HCT116 (cell line): ENCODE data around the gene SCFD2. TPM values are rescaled to one million over a fixed set of nuclear protein-coding genes. Genes with fewer than 3 reads are reported as not detected.

Source experiments
- ATAC-seq: fragments of 200-7000 bp; cut with Tn5 transposase; 2 replicates; pipeline ENCODE4 v1.9.1; 2020; ENCODE audit warnings: mild to moderate bottlenecking, moderate library complexity
- BruUV-seq: library from RNA; stranded (reverse); fragments of 400-500 nt; replicated peaks from 2 replicates; lab custom pipeline; 2021; lab: Mats Ljungman, UMichigan
- CTCF ChIA-PET: fragments of 300-600 bp; sonication (Branson Sonifier 250); formaldehyde crosslinking; loops from one replicate; lab custom pipeline; 2021; ENCODE audit warnings: antibody characterized with exemption; lab: Charles Lee
- POLR2A ChIA-PET: fragments of 300-600, 350-600 bp; sonication (Branson Sonifier 250); formaldehyde crosslinking; loops from one replicate; lab custom pipeline; 2021; ENCODE audit warnings: antibody characterized with exemption; lab: Charles Lee
- RAD21 ChIA-PET, 2 experiments: fragments of 300-600 bp; sonication (Branson Sonifier 250); formaldehyde crosslinking; loops; one replicate each; lab custom pipeline; 2023; ENCODE audit warnings: low total read pairs in 2 of 2; ENCODE audit not compliant: uncharacterized antibody in 2 of 2, unreplicated experiment in 2 of 2, low non-redundant PET in 1 of 2; lab: Charles Lee
- DNase-seq: peaks from one replicate; pipeline ENCODE4 v3.0.0-alpha.2; 2010; ENCODE audit warnings: low read depth, low spot score
- H2AFZ ChIP-seq: fragments of 200-600 bp; shearing (Covaris generic), sonication (generic); 2 replicates; pipeline ENCODE4 v1.6.1; 2017; ENCODE audit warnings: low read depth, mixed run types, mixed read lengths, antibody characterized with exemption, low read length; ENCODE audit not compliant: poor library complexity, severe bottlenecking
- H3K27ac ChIP-seq: 2 replicates; pipeline ENCODE4 v1.5.1; 2012; ENCODE audit warnings: low read depth, low read length
- H3K27me3 ChIP-seq: fragments of 200-600 bp; sonication (generic); 2 replicates; pipeline ENCODE4 v1.6.1; 2016; ENCODE audit warnings: mixed run types, low read length, mixed read lengths; ENCODE audit not compliant: insufficient read depth
- H3K36me3 ChIP-seq, 2 experiments: fragments of 200-500 bp in 1 of 2; fragments of 200-600 bp in 1 of 2; sonication (Bioruptor generic) in 1 of 2; sonication (generic) in 1 of 2; 2 replicates each; pipeline versions ENCODE4 v1.5.1 to v1.6.1; 2014 to 2016; ENCODE audit warnings: low read length in 2 of 2, inconsistent platforms in 1 of 2, mixed read lengths in 1 of 2, mixed run types in 1 of 2; ENCODE audit not compliant: insufficient read depth in 2 of 2, control insufficient read depth in 1 of 2
- H3K4me1 ChIP-seq, 2 experiments: fragments of 200-600 bp in 1 of 2; sonication (generic) in 1 of 2; 2 replicates each; pipeline versions ENCODE4 v1.5.1 to v1.6.1; 2012 to 2017; ENCODE audit warnings: low read length in 2 of 2, inconsistent platforms in 1 of 2, mild to moderate bottlenecking in 1 of 2, mixed read lengths in 1 of 2, mixed run types in 1 of 2, moderate library complexity in 1 of 2; ENCODE audit not compliant: insufficient read depth in 2 of 2, control insufficient read depth in 1 of 2
- H3K4me2 ChIP-seq: fragments of 200-600 bp; sonication (generic); 2 replicates; pipeline ENCODE4 v1.6.1; 2017; ENCODE audit warnings: mixed run types, low read length, mixed read lengths
- H3K4me3 ChIP-seq, 2 experiments: fragments of 200-600 bp in 1 of 2; sonication (generic) in 1 of 2; replicated peaks in 1 of 2; 2 replicates each; pipeline ENCODE4 v1.5.1; 2011 to 2016; ENCODE audit warnings: low read length in 2 of 2, control low read depth in 1 of 2, low read depth in 1 of 2, mild to moderate bottlenecking in 1 of 2, mixed read lengths in 1 of 2, mixed run types in 1 of 2
- H3K79me2 ChIP-seq: fragments of 200-600 bp; sonication (generic); 2 replicates; pipeline ENCODE4 v1.6.1; 2017; ENCODE audit warnings: mild to moderate bottlenecking, mixed run types, low read length, moderate library complexity, mixed read lengths; ENCODE audit not compliant: insufficient read depth
- H3K9ac ChIP-seq: fragments of 200-600 bp; sonication (generic); 2 replicates; pipeline ENCODE4 v1.6.1; 2016; ENCODE audit warnings: low read length, mixed read lengths
- H3K9me2 ChIP-seq: fragments of 200-600 bp; sonication (generic), shearing (Covaris generic); 2 replicates; pipeline ENCODE4 v1.6.1; 2017; ENCODE audit warnings: mixed run types, mild to moderate bottlenecking, moderate library complexity; ENCODE audit not compliant: insufficient read depth
- H3K9me3 ChIP-seq, 2 experiments: fragments of 200-500 bp in 1 of 2; fragments of 200-600 bp in 1 of 2; sonication (Bioruptor generic) in 1 of 2; sonication (generic) in 1 of 2; 2 replicates each; pipeline ENCODE4 v1.6.1; 2014 to 2017; ENCODE audit warnings: low read length in 2 of 2, mixed read lengths in 2 of 2, inconsistent platforms in 1 of 2, low read depth in 1 of 2, mild to moderate bottlenecking in 1 of 2, mixed run types in 1 of 2, moderate library complexity in 1 of 2; ENCODE audit not compliant: control insufficient read depth in 1 of 2, insufficient read depth in 1 of 2
- H4K20me1 ChIP-seq: fragments of 200-600 bp; sonication (generic), shearing (Covaris generic); 2 replicates; pipeline ENCODE4 v1.6.1; 2017; ENCODE audit warnings: mixed run types, mild to moderate bottlenecking, moderate library complexity; ENCODE audit not compliant: insufficient read depth
- ATF3 ChIP-seq: IDR thresholded peaks from 2 replicates; pipeline ENCODE4 v1.6.1; 2012
- CBX3 ChIP-seq: IDR thresholded peaks from 2 replicates; pipeline ENCODE4 v1.6.1; 2012; ENCODE audit warnings: low read depth
- CEBPB ChIP-seq: IDR thresholded peaks from 2 replicates; pipeline ENCODE4 v1.6.1; 2012; ENCODE audit warnings: low read depth
- CTCF ChIP-seq, 3 experiments: fragments of 200-600 bp in 1 of 3; sonication (generic) in 1 of 3; IDR thresholded peaks in 2 of 3; conservative IDR thresholded peaks in 1 of 3; 2 replicates each; pipeline ENCODE4 v1.5.1; 2012 to 2017; ENCODE audit warnings: low read depth in 2 of 3, low read length in 2 of 3, antibody characterized with exemption in 1 of 3, borderline replicate concordance in 1 of 3, control low read depth in 1 of 3, mild to moderate bottlenecking in 1 of 3, mixed read lengths in 1 of 3, mixed run types in 1 of 3, moderate library complexity in 1 of 3; ENCODE audit not compliant: insufficient read depth in 1 of 3
- EGR1 ChIP-seq: IDR thresholded peaks from 2 replicates; pipeline ENCODE4 v1.6.1; 2012; ENCODE audit warnings: low read depth
- EZH2 ChIP-seq: fragments of 200-600 bp; sonication (generic); IDR thresholded peaks from 2 replicates; pipeline ENCODE4 v1.6.1; 2017; ENCODE audit warnings: antibody characterized with exemption, mixed run types
- EZH2phosphoT487 ChIP-seq: fragments of 200-600 bp; IDR thresholded peaks from 2 replicates; pipeline ENCODE4 v1.6.1; 2018; ENCODE audit warnings: antibody characterized with exemption, borderline replicate concordance
- FOSL1 ChIP-seq: IDR thresholded peaks from 2 replicates; pipeline ENCODE4 v1.6.1; 2012; ENCODE audit warnings: low read depth
- JUND ChIP-seq: IDR thresholded peaks from 2 replicates; pipeline ENCODE4 v1.6.1; 2012
- MAX ChIP-seq: IDR thresholded peaks from 2 replicates; pipeline ENCODE4 v1.6.1; 2012
- POLR2A ChIP-seq: IDR thresholded peaks from 2 replicates; pipeline ENCODE4 v1.7.0; 2011; ENCODE audit warnings: borderline replicate concordance; ENCODE audit not compliant: insufficient read depth, insufficient read length; ENCODE audit errors: extremely low read depth
- POLR2AphosphoS5 ChIP-seq: IDR thresholded peaks from 2 replicates; pipeline ENCODE4 v1.6.1; 2011; ENCODE audit warnings: mild to moderate bottlenecking, low read depth, low read length, moderate library complexity
- RAD21 ChIP-seq: IDR thresholded peaks from 2 replicates; pipeline ENCODE4 v1.6.1; 2012; ENCODE audit warnings: low read depth, mild to moderate bottlenecking
- REST ChIP-seq: IDR thresholded peaks from 2 replicates; pipeline ENCODE4 v1.6.1; 2012; ENCODE audit warnings: low read depth
- SIN3A ChIP-seq: IDR thresholded peaks from 2 replicates; pipeline ENCODE4 v1.6.1; 2012; ENCODE audit warnings: low read depth
- SP1 ChIP-seq: IDR thresholded peaks from 2 replicates; pipeline ENCODE4 v1.6.1; 2012; ENCODE audit warnings: low read depth
- TCF7L2 ChIP-seq: IDR thresholded peaks from 2 replicates; pipeline ENCODE4 v1.7.0; 2011; ENCODE audit warnings: borderline replicate concordance, inconsistent platforms; ENCODE audit not compliant: insufficient read depth, insufficient read length; ENCODE audit errors: extremely low read depth
- ZBTB33 ChIP-seq: IDR thresholded peaks from 2 replicates; pipeline ENCODE4 v1.6.1; 2011; ENCODE audit warnings: mild to moderate bottlenecking, low read length, moderate library complexity; ENCODE audit not compliant: insufficient replicate concordance; ENCODE audit errors: extremely low read depth
- ZFX ChIP-seq: fragments of 450-650 bp; IDR thresholded peaks from 2 replicates; pipeline ENCODE4 v1.6.1; 2017
- ZNF274 ChIP-seq: fragments of 200-500 bp; sonication (Bioruptor generic); IDR thresholded peaks from 2 replicates; pipeline ENCODE4 v1.6.1; 2014; ENCODE audit warnings: mild to moderate bottlenecking, low read depth, low read length, inconsistent platforms
- intact Hi-C: fragments of 100-400 bp; cut with micrococcal nuclease; formaldehyde crosslinking; loops from 2 replicates; pipeline ENCODE4 v1.10.0; 2022
- total RNA-seq: library from RNA; stranded (reverse); gene quantifications from one replicate; pipeline ENCODE4 v1.2.1, GENCODE V29; 2021; ENCODE audit not compliant: unreplicated experiment

The SCFD2 gene
- total RNA-seq, 1 experiment from 2014 or later: 13.6 TPM

GRCh38 chr4:52943677-52944076 lies 422.2 kb downstream of the SCFD2 start:
- DNase-seq: no peak
- no peaks in the 10 kb centered on the region for H4K20me1 ChIP-seq
- H3K4me2 ChIP-seq: no peak overlapping the region
- no peak overlapping the region for H3K27ac ChIP-seq
- no peak overlapping the region for H2AFZ ChIP-seq
- no peak overlapping the region for H3K4me3 ChIP-seq
- intact Hi-C loops: no loop called here
- ChIA-PET POLR2A (no interaction called here), CTCF (no interaction called here), RAD21 (no interaction called here)
- no peaks in the 10 kb centered on the region for H3K79me2 ChIP-seq
- no peaks in the 10 kb centered on the region for H3K9me2 ChIP-seq
- H3K36me3 ChIP-seq: no peaks in the 10 kb centered on the region
- no peak for ATAC-seq
- H3K9ac ChIP-seq: no peak overlapping the region
- no peaks in the 10 kb centered on the region for H3K27me3 ChIP-seq
- TF ChIP-seq JUND (no peak), FOSL1 (no peak), CTCF (IDR thresholded peaks at IDR 0.05 in 2 of 3, conservative IDR thresholded peaks at IDR 0.05 in 1 of 3; ENCODE audit: borderline replicate concordance in 1 of 3, insufficient read depth in 1 of 3, low read depth in 2 of 3, low read length in 2 of 3) (no peak), SP1 (no peak), POLR2AphosphoS5 (no peak), ZNF274 (no peak), EGR1 (no peak), MAX (no peak), EZH2phosphoT487 (no peak), CBX3 (no peak), ATF3 (no peak), REST (no peak), POLR2A (no peak), TCF7L2 (no peak), EZH2 (no peak), RAD21 (no peak), ZFX (no peak), ZBTB33 (no peak), SIN3A (no peak), CEBPB (no peak)
- H3K4me1 ChIP-seq: no peaks in the 10 kb centered on the region
- no peaks in the 10 kb centered on the region for H3K9me3 ChIP-seq
- no TSS peak for BruUV-seq
